NCI-H2081 treated with DMSO at 0.1 percent for 48 hours (cell line): ENCODE results near the gene INTS7.
"Not testable (repeated sequence)": the region's sequence is repeated elsewhere in the genome, so short reads cannot be mapped to it uniquely, and the experiment has no call there.

Experiments
- DNase-seq: peaks from one replicate; lab custom pipeline; 2025; lab: John Stamatoyannopoulos, UW

The INTS7 gene

DNA sequence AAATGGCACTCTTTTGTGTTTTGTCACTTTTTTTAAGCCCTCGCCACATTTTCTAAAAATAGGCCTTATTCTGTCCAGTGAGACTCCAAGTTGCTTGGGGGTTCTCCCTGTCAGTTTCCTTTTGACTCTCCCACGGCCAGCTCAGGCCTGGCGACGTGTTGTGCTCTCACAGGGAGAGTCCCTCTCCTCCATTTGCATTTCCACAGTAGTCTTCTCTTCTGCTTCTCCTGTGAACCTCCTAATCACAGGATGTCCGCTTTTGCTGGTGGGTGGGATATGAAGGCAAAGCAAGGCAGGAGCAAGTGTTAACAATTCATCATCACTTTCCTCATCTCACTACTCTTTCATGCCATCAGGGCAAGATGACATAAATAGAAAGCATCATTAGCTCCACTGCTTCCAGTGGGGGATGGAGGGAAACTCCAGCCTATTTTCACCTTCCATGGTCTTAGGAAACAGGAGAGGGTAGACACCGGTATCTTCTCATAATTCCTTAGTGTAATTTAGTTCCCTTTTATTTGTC lies 99.8 kb downstream of the INTS7 start:
- DNase-seq, result no peak

DNA sequence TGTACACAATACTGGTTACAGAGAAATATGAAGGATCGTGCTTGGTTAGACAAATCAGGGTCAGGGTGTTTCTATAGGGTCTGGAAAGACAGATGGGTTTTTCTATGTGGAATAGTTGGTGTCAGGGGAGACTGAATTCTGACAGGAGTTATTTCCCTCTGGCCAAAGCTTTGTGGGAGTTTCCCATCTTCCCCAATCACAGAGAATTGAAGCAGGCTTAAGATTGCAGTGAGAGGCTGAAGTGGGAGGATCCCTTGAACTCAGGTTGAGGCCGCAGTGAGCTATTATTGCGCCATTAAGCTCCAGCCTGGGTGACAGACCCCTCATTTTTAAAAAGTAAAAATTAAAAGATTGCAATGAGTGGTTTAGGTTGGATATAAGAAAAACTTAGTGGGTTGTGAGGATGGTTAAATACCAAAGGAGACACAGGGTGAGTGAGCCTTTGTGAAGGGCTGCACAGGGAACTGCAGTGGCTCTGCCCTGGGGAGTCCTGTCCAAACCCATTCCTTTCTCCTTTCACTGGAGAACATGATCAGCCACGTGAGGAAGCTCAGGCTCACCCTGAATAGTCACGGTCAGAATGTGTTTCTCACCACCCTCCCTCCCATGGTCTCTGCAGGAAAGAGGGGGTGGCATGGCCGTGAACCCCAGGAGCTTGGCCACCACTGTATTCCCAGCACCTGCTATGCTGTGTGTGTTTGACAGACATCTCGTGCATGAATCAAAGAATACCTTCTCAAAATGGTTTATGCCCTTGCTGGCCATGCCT lies 101.2 kb downstream of the INTS7 start:
- no peak for DNase-seq

DNA sequence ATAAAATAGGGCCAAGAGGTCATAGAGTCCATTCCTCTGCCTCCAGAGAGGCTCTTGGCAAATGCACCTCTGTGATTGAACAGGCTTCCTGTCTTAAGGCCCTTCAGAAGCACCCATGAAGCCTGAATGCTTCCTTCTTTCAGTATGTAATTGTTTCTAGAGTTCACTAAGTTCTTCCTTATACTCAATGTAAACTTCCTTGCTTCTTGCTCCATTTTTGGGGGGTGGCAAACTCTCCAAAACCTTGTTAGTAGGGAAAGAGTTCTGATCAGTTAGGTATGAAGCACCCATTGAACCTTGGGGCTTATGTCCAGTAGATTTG lies 102.5 kb downstream of the INTS7 start:
- no peak for DNase-seq

DNA sequence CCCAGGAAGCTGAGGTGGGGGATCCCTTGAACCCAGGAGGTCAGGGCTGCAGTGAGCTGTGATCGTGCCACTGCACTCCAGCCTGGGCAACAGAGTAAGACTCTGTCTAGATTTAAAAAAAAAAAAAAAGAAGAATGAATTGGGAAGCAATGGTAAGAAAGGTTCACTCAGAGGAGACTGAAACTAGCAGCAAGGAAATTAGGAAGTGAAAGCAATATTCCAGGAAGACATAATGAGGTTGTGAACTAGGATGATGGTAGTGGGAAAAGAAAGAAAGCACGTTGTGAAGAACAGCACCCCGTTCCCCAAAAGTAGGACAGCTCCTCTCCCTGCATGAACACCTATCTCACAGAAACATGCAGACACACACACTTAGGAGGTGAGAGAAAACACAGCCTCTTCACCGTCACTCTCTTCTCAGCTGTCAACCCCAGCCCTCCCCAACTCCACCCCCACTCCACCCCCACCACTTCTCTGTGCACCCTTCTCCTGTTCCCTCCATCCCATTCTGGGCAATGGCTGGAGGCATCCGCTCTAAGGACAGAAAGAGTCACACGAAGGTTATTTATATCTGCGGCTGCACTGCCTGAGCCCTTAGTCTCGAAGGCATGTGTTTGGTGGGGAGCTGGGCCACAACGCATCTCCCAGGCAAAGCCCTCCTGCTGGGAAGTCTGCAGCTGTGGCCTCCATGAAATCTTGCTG lies 103.0 kb downstream of the INTS7 start:
- no peak for DNase-seq

DNA sequence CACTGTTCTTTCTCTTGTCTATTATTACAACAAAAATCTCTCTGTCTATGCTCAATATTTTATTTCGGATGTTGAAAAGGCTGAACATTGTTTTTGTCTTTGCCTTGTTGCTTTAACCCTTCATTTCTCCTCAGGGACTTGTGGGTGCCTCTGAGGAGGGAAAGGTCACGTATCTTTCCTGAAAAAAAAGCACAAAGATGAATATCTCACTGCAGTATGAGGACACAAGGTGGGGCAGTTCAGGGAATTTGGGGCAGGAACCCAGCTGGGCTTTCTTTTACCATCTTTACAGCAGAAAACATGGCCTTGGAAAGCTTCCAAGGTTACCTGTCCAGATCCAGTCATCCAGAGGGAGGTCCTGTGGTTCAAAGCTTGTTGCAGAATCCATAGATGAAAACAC lies 105.7 kb downstream of the INTS7 start:
- no peak for DNase-seq

DNA sequence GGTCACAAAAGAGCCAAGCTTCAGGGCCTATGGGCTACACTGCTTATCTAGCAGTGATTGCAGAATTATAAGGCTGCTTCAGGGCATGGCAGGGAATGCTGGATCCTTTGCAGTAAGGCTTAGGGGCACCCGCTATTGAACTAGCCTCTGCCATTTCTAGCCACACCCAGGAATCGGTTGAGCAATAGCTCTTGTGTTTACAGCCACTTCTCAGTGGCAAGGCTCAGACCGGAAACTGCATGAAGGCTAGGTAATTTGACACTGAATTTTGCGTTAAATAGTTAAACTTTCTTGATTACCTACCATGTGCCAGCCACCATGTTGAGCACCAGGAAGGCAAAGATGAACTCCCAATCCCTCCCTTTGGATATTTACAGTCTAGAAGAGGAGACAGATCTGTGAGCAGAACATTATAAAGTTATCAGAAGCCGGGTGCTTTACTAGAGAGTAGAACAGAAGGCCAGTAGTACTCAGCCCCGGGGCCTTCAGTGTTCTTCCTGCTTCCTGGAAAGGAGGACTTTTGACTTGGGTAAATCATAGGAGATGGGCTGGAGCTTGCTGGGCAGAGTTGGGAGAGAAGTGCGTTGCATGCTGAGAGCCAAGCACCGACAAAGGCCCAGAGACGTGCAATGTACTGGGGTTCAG lies 106.2 kb downstream of the INTS7 start:
- no peak for DNase-seq

DNA sequence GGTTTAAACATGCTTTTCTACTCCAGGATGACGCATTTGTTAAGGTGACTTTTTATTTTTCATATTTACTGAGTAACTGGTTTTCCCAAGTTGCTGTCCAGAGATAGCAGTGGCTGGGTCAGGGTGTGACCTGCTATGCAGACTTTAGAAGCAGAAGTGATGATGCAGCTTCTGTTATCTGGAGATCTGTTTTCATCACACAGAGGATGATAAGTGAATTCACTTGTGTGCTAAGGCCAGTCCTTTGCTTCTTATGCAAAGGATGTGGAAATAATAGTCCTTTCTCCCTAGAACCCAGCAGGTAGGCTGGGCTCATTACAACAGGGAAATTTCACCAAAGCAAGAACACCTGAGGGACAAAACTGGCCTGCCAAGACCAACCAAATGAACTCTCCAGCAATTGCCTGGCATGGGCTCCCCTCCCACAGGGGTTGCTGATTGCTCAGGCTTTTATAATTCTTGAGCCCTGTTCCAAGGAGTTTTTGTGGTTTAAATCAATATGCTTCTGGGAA lies 107.0 kb downstream of the INTS7 start:
- peak; percentile 64 for DNase-seq

DNA sequence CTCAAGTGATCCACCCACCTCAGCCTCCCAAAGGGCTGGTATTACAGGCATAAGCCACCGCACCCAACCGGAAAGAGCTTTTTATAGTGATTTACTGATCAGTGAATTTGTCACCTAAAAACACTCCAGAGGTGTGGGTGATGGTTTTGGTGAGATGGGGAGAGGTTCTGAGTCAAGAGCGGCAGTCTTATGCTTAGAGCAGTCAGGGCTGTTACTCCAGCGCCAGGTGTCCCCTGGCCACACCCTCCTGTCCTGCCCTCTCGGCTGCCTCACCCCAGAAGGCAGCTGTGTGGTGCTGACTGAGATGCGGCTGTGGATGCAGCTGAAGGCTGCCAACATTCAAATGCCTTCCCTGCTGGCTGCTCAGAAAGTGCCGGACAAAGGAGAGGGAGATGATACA lies 110.3 kb downstream of the INTS7 start:
- DNase-seq, result peak; percentile 33

DNA sequence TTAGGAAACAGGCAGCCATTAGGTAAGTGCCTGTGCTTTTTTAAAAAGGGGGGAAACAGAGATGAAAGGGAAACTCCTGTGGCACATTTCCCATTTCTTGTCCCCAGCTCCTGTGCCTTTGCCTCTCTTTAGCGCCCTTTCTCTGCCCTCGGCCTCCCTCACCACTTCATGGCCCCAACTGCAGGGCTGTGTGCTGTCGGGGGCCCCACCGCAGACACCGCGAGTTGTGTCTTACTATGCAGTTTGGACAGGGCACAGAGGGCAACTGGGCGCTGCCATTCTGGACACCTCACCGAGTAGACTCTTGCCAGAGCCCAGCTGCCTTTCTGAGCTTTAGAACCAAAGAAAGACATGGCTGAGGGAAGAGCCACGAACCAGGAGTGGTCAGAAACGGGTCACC lies 111.1 kb downstream of the INTS7 start:
- DNase-seq, result no peak

DNA sequence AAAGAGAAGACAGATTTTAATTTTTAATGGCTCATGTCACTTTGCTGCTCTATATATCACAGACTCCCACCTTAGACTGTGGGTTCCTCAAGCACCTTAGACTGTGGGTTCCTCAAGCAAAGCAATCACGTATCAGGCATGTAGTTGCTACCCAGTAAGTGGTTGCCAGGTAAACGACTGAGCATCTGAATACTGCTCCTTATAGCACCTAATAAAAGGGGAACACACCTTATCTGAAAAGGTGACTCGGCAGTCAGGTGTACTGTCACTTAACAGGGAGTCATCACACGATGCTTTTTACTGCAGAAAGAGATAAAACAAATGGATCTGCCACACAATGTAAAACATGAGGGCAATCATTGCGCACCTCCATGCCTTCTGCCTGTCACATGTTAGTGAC lies 112.3 kb downstream of the INTS7 start:
- no peak for DNase-seq

DNA sequence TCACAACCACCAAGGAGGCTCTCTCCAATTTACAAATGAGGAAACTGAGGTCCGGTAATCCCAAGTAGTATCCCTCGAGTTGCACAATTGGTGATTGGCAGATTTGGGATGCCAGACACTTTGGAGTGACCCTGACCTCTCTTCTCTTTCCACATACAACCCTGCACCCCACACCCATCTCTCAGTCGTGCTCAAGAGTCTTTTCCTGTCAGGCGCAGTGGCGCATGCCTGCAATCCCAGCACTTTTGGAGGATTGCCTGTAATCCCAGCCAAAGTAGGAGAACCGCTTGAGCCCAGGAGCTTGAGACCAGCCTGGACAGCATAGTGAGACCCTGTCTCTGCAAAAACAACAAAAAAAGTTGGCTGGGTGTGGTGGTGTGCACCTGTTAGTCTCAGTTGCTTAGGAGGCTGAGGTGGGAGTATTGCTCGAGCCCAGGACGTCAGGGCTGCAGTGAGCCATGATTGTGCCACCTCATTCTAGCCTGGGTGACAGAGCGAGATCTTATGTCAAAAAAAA lies 113.7 kb downstream of the INTS7 start:
- no peak for DNase-seq

DNA sequence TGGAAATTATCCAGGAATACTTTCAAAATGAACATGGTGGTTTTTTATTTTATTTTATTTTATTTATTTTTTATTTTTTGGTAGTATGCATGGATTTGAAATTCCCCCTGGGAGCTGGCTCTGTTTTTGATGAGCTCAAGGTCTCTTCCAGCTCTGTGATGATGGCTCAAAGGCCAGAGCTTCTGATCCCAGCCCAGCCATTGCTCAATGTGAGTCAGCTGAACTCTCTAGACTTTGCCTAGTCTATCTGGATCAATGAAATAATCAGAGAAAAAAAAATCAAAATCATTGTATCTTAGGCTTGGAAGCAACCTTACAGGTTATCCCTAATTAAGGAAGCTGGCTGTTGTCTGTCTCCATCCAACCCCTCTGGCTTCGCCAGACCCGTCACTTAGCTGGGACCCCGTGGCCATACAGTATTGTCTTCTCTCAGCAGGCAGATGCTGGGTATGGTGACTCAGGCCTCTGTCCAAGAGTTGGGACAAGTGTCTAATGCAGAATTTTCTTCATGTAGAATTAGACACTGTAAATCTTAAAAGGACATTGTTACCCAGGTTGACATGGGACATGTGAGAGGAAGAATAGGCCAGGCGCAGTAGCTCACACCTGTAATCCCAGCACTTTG lies 114.6 kb downstream of the INTS7 start:
- no peak for DNase-seq

DNA sequence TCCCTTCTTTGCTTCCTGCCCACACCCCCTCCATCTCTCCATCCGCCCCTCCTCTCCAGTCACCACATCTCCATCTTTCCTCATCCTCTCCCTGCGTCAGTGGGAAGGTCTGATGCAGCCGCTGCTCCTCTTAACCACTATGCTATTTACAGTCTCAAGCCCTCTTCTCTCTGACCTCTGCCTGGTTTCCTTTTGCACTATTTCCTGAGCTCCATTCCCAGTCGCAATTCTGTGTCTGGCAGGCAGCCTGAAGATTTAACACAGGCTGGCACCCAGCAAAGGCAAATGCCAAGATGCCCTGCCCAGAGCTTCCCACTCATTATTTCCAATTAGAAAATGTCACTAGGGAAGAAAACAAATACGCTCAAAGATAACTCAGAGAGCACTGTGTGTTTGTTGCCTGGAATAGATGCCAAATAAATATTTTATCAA lies 115.2 kb downstream of the INTS7 start:
- DNase-seq, result no peak

DNA sequence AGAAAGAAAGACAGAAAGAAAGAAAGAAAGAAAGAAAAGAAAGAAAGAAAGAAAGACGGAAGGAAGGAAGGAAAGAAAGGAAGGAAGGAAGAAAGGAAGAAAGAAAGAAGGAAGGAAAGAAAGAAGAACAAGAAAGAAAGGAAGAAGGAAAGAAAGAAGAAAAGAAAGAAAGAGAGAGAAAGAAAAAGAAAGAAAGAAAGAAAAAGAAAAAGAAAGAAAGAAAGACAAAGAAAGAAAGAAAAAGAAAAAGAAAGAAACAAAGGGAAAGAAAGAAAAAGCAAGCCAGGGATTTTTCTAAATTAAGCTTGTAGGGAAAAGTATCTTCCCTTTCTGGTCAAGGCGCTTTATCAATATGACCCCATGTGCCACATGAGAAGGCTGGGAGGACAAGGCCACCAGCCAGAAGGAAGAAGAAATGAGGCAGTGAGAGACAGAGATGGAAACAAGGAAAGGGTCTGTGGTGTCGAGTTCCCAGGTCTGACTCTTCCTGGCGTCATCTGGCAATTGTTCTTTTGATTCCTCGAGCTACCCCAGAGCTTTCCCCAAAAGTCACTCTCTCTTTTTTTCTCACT lies 116.4 kb downstream of the INTS7 start:
- DNase-seq, result no peak

DNA sequence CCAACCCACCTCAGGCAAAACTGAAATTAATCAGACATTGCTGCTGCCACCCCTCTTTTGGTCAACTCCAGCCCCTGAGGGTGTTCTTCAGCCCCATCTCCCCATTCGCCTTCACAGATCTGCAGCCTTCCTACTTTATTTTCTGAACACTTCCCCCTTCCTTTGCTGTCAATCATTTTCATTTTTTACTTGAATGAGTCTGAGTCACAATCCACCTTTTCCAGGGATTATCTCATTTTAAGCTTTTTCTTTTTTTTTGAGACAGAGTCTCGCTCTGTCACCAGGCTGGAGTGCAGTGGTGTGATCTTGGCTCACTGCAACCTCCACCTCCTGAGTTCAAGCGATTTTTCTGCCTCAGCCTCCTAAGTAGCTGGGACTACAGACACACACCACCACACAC lies 118.9 kb downstream of the INTS7 start:
- not testable (repeated sequence) for DNase-seq

DNA sequence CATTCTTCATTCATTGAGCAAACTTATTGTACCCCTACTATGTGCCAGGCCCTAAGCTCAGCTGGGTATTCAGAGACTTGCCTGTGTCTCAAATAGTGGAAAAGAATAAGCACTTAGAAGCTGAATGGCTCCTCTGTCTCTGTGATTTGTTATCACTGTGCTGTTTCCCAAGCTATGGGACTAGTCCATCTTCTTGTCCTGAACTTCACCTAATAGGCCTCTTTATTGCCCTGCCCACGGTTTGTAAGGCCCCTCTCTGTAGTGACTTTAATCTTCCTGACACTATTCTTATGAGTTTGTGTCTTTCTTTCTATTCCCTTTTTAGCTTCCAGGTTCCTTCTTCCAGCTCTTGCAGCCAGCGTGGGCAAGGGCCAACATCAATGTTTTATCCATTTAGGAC lies 119.4 kb downstream of the INTS7 start:
- DNase-seq, result no peak

DNA sequence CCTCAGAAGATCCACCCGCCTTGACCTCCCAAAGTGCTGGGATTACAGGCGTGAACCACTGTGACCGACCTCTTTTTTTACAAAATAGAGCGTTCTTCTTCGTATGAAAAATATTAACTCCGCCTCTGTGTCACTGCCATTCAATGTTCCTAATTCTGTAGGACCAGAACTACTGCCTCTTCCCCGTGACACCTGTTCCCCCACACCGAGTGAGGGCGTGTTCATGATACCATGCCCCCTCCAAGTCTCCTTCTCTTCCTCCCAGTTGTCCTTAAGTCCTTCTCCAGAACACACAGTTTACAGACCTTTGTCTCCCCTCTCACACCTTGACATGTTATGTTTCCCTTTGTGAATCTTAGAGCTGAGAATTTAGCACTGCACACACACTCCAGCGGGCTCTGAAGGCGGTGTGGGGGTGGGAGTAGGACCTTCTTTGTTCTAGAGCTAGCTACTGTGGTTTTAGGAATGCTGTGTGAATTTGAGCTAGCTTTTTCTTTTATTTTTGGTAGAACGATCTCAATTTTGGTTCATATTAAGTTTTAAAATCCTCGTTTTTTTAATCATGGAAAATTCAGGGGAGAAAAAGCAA lies 122.4 kb downstream of the INTS7 start:
- DNase-seq, result no peak

DNA sequence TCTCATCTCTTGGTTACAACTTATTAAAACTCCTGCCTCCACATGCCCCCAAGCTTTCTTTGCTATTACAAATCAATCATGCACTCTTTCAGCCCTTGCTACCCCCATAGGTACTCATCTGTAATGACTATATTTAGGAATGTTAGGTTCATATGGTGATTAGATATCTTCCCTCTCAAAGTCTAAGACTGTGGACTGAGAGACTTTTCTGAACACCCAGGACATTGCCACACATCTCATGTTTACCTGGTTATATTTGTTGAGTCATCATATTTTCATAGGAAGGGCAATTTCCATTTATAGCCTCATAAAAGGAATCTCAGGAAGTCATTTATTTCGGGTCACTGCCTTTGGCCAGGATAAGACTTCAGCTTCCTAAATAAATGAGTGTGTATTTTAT lies 123.3 kb downstream of the INTS7 start:
- no peak for DNase-seq

DNA sequence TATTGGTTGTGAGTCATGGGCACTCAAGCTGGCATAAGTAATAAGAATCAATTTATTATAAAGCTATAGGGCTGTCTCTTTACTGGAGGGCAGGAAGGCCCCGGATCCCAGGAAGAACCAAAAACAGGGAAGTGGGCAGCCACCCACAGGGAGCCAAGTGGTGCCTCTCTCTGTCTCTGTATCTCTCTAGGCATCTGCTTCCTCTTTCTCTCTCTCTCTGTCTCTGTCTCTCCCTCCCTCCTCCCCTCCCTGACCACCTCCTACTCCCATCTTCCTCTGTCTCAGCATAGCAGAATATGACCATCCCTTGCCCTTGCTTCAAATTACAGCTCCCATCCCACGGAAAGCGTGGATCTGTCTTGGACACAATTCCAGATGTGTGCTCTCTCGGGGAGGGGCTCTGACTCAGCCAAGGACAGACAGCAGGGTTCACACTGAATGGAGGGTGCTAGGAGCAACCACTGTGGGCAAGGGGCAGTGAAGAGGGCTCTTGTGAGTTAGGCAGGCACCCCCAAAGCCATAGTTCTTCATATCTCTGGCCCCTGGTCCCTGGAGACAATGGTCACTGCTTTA lies 124.4 kb downstream of the INTS7 start:
- no peak for DNase-seq

DNA sequence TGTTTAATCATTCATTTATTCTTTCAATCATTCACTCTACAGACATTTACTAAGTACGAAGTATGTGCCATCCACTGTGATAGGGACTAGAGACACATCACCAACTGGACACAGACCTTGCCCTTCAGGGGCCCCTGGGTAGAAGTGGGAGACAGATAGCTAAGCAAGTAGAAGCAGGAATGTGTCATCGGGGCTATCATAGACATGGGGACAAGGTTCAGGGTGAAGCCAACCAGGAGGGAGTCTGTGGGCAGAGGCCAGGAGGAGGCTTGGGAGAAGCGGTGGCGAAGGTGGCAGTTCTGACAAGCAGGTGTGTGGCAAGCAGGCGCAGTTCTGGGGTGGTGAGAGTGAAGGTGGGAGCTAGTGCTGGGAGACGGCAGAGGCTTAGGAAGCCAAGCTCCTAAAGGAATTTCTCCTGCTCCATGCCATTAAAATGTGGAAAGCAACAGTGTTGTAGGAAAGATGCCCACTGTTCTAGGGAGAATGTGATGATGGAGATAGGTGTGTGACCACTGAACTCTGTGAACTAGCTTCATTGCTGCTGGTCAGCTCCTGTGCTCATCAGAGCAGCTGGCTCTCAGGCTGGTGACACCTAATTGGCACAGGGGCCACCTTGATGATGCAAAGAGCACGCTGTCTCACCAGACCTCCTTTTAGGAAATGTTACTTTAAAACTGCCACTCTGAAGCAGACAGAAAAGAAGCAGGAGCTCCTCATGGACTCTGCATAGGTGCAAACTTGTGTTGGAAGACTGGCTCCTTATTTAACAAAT lies 125.1 kb downstream of the INTS7 start:
- no peak for DNase-seq
